RWPE2 (cell line): ENCODE measurements around the gene GABPB1.
A peak's percentile ranks its signal among the peaks of the same experiment; 100 is the strongest.
"Not testable (repeated sequence)": the region's sequence is repeated elsewhere in the genome, so short reads cannot be mapped to it uniquely, and the experiment has no call there.

Experiments
- ATAC-seq: fragments of 200-7000 bp; cut with Tn5 transposase; 3 replicates; pipeline ENCODE4 v1.9.1; 2021; ENCODE audit warnings: low read depth
- DNase-seq: peaks from one replicate; pipeline ENCODE4 v3.0.0-alpha.2; 2020; ENCODE audit warnings: low spot score
- H3K27ac ChIP-seq: fragments of 450-650 bp; 2 replicates; pipeline ENCODE4 v1.5.1; 2017; ENCODE audit warnings: mild to moderate bottlenecking; ENCODE audit not compliant: poor library complexity, severe bottlenecking
- H3K27me3 ChIP-seq: fragments of 250-450 bp; sonication (Bioruptor Pico); 2 replicates; pipeline ENCODE4 v1.5.1; 2021; ENCODE audit warnings: mild to moderate bottlenecking, moderate library complexity; ENCODE audit not compliant: insufficient read depth, poor library complexity, severe bottlenecking
- H3K36me3 ChIP-seq: fragments of 250-450 bp; sonication (Bioruptor Pico); 2 replicates; pipeline ENCODE4 v1.5.1; 2020; ENCODE audit warnings: low read depth, mild to moderate bottlenecking, moderate library complexity
- H3K4me1 ChIP-seq: fragments of 250-450 bp; sonication (Bioruptor Pico); 2 replicates; pipeline ENCODE4 v1.5.1; 2021; ENCODE audit warnings: mild to moderate bottlenecking, moderate library complexity; ENCODE audit not compliant: insufficient read depth, poor library complexity, severe bottlenecking
- H3K4me3 ChIP-seq: fragments of 250-450 bp; sonication (Bioruptor Pico); 2 replicates; pipeline ENCODE4 v1.5.1; 2021; ENCODE audit warnings: mild to moderate bottlenecking, moderate library complexity; ENCODE audit not compliant: severe bottlenecking
- H3K9me3 ChIP-seq: fragments of 250-450 bp; sonication (Bioruptor Pico); 2 replicates; pipeline ENCODE4 v1.5.1; 2021; ENCODE audit warnings: mild to moderate bottlenecking, moderate library complexity; ENCODE audit not compliant: severe bottlenecking
- CTCF ChIP-seq: fragments of 450-650 bp; IDR thresholded peaks from one replicate; pipeline ENCODE4 v1.5.1; 2017; ENCODE audit warnings: mild to moderate bottlenecking, moderate library complexity; ENCODE audit not compliant: poor library complexity, severe bottlenecking

Gene GABPB1

GRCh38 chr15:50354838-50355618 is at the start of gene GABPB1:
TSS of gene GABPB1 (minus strand) at chr15:50355198. CDS start at chr15:50309798, 45,400 bp downstream.
- peak within 1 kb of the TSS; percentile 93 for H3K27ac ChIP-seq
- H3K9me3 ChIP-seq, result no peaks in the 10 kb centered on the region
- no peak for TF ChIP-seq CTCF
- peaks cover 50% of the 10 kb centered on the region for H3K36me3 ChIP-seq
- H3K27me3 ChIP-seq, result no peaks in the 10 kb centered on the region
- H3K4me1 ChIP-seq, result peaks cover 24% of the 10 kb centered on the region
- ATAC-seq, result peak; percentile 64
- H3K4me3 ChIP-seq, result peak within 1 kb of the TSS; percentile 90
- DNase-seq, result peak; percentile 92

- not testable (repeated sequence) for H3K9me3 ChIP-seq, ATAC-seq, DNase-seq, H3K27me3 ChIP-seq, H3K27ac ChIP-seq, H3K36me3 ChIP-seq, H3K4me1 ChIP-seq, H3K4me3 ChIP-seq
Measured at GRCh38 chr15:50391561-50391960, 36.6 kb upstream of the GABPB1 start.

GRCh38 chr15:50390554-50391264 is 35.7 kb upstream of the GABPB1 start:
- Histone ChIP-seq H3K27me3 (no peaks in the 10 kb centered on the region), H3K27ac (no peak overlapping the region), H3K9me3 (no peaks in the 10 kb centered on the region), H3K4me3 (no peak overlapping the region), H3K36me3 (no peaks in the 10 kb centered on the region), H3K4me1 (no peaks in the 10 kb centered on the region)
- DNase-seq (no peak), ATAC-seq (peak; percentile 45)
- TF ChIP-seq CTCF, result no peak

- not testable (repeated sequence) for DNase-seq, H3K9me3 ChIP-seq, ATAC-seq, H3K4me1 ChIP-seq, H3K36me3 ChIP-seq, H3K4me3 ChIP-seq, H3K27ac ChIP-seq, H3K27me3 ChIP-seq
Measured at GRCh38 chr15:50382408-50382807, 27.4 kb upstream of the GABPB1 start.

GRCh38 chr15:50381438-50381837 is 26.4 kb upstream of the GABPB1 start:
- ATAC-seq (no peak), DNase-seq (no peak)
- no peak for TF ChIP-seq CTCF

More at GRCh38 chr15:50381438-50381837, 26.4 kb upstream of the GABPB1 start:
- peaks cover 3% of the 10 kb centered on the region for H3K4me1 ChIP-seq
- peaks cover 4% of the 10 kb centered on the region for H3K9me3 ChIP-seq
- H3K27me3 ChIP-seq, result no peaks in the 10 kb centered on the region
- no peak overlapping the region for H3K4me3 ChIP-seq
- no peak overlapping the region for H3K27ac ChIP-seq
- H3K36me3 ChIP-seq, result no peaks in the 10 kb centered on the region
